Karpas-422 (cell line): ENCODE results near the gene PSMD2. TPM values are rescaled to one million over a fixed set of nuclear protein-coding genes. Genes with fewer than 3 reads are reported as not detected.

Source experiments
- DNase-seq: peaks from one replicate; pipeline ENCODE4 v3.0.0-alpha.2; 2015
- H2AFZ ChIP-seq: fragments of 200-600 bp; sonication (generic); 2 replicates; pipeline ENCODE4 v1.6.1; 2014; ENCODE audit warnings: antibody characterized with exemption, low read length, mixed read lengths
- H3K27ac ChIP-seq: fragments of 200-600 bp; sonication (generic); 2 replicates; pipeline ENCODE4 v1.5.1; 2014; ENCODE audit warnings: mild to moderate bottlenecking, low read length, moderate library complexity
- H3K27me3 ChIP-seq: fragments of 200-600 bp; sonication (generic); 2 replicates; pipeline ENCODE4 v1.6.1; 2014; ENCODE audit warnings: low read length, mixed read lengths
- H3K36me3 ChIP-seq: fragments of 200-600 bp; sonication (generic); 2 replicates; pipeline ENCODE4 v1.6.1; 2014; ENCODE audit warnings: low read length, mixed read lengths; ENCODE audit not compliant: insufficient read depth
- H3K4me1 ChIP-seq: fragments of 200-600 bp; sonication (generic); 2 replicates; pipeline ENCODE4 v1.6.1; 2014; ENCODE audit warnings: mild to moderate bottlenecking, low read length, mixed read lengths
- H3K4me2 ChIP-seq: fragments of 200-600 bp; sonication (generic); 2 replicates; pipeline ENCODE4 v1.6.1; 2014; ENCODE audit warnings: low read length, low read depth, mild to moderate bottlenecking; ENCODE audit not compliant: poor library complexity, severe bottlenecking
- H3K4me3 ChIP-seq: fragments of 200-600 bp; sonication (generic); 2 replicates; pipeline ENCODE4 v1.5.1; 2014; ENCODE audit warnings: mild to moderate bottlenecking, antibody characterized with exemption, low read length, mixed read lengths
- H3K79me2 ChIP-seq: fragments of 200-600 bp; sonication (generic); 2 replicates; pipeline ENCODE4 v1.6.1; 2014; ENCODE audit warnings: mild to moderate bottlenecking, low read length, mixed read lengths
- H3K9ac ChIP-seq: fragments of 200-600 bp; sonication (generic); 2 replicates; pipeline ENCODE4 v1.6.0; 2014; ENCODE audit warnings: low read length
- H3K9me2 ChIP-seq: fragments of 200-600 bp; sonication (generic), shearing (Covaris generic); replicated peaks from 2 replicates; pipeline ENCODE4 v1.6.0; 2014; ENCODE audit warnings: mild to moderate bottlenecking, low read length, moderate library complexity; ENCODE audit not compliant: insufficient read depth
- H3K9me3 ChIP-seq: fragments of 300-700, 200-600 bp; sonication (generic); 2 replicates; pipeline ENCODE4 v1.6.1; 2014; ENCODE audit warnings: low read length, mixed read lengths
- H4K20me1 ChIP-seq: fragments of 200-600 bp; sonication (generic); 2 replicates; pipeline ENCODE4 v1.6.1; 2014; ENCODE audit warnings: mild to moderate bottlenecking, antibody characterized with exemption, low read length, low read depth; ENCODE audit not compliant: insufficient read depth
- total RNA-seq: library from RNA; depleted of rRNA; stranded (reverse); fragments of >200 nt; shearing (Covaris generic); gene quantifications from 2 replicates; pipeline ENCODE4 v1.2.3, GENCODE V29; 2014; ENCODE audit warnings: low replicate concordance

Gene PSMD2
- total RNA-seq, 1 experiment from 2014 or later, result 235 TPM

DNA sequence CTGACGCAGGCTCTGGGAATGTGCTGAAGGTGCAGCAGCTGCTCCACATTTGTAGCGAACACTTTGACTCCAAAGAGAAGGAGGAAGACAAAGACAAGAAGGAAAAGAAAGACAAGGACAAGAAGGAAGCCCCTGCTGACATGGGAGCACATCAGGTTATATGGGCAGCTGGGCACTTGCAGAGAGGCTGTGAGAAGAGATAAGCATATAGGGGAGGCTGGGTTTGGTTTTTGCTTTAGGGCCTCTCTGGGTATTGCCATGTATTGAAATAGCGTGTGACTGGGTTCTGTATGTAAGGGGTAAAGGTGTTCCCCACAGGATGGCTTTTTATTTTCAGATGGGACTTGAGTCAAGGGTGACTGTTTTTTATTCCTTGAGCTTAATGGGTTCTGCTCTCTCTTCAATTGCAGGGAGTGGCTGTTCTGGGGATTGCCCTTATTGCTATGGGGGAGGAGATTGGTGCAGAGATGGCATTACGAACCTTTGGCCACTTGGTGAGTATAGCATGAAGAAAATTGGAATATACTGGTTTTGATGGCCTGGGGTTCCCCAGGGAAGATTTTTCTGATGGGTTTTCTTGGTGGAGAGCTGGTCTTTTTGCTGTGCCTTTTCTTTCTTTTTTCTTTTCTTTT is 7.4 kb downstream of the PSMD2 start:
- Histone ChIP-seq H4K20me1 (no peaks in the 10 kb centered on the region), H2AFZ (no peak overlapping the region)

GRCh38 chr3:184307915-184308314 is 8.9 kb downstream of the PSMD2 start:
- Histone ChIP-seq H3K9me2 (no peaks in the 10 kb centered on the region), H3K4me1 (no peaks in the 10 kb centered on the region), H3K9ac (no peak overlapping the region), H3K36me3 (peaks cover 49% of the 10 kb centered on the region), H4K20me1 (no peaks in the 10 kb centered on the region), H3K4me3 (no peak overlapping the region), H3K79me2 (peaks cover 5% of the 10 kb centered on the region), H3K4me2 (no peak overlapping the region), H3K27ac (no peak overlapping the region), H2AFZ (no peak overlapping the region), H3K9me3 (no peaks in the 10 kb centered on the region), H3K27me3 (no peaks in the 10 kb centered on the region)
- DNase-seq, result no peak

More for the DNA sequence above, 7.4 kb downstream of the PSMD2 start:
- Histone ChIP-seq H3K36me3 (peaks cover 63% of the 10 kb centered on the region), H3K27me3 (no peaks in the 10 kb centered on the region), H3K9me2 (no peaks in the 10 kb centered on the region), H3K27ac (no peak overlapping the region), H3K79me2 (peaks cover 13% of the 10 kb centered on the region), H3K9me3 (no peaks in the 10 kb centered on the region), H3K4me1 (no peaks in the 10 kb centered on the region), H3K4me3 (no peak overlapping the region), H3K4me2 (no peak overlapping the region), H3K9ac (no peak overlapping the region)
- DNase-seq, result no peak

GRCh38 chr3:184308744-184309143 is 9.7 kb downstream of the PSMD2 start:
- Histone ChIP-seq H3K4me3 (no peak overlapping the region), H3K4me1 (peaks cover under 1% of the 10 kb centered on the region; the same call in 1 of the 2 replicates), H4K20me1 (no peaks in the 10 kb centered on the region), H3K4me2 (no peak overlapping the region), H3K79me2 (peaks cover 2% of the 10 kb centered on the region), H3K9me3 (no peaks in the 10 kb centered on the region), H3K27me3 (no peaks in the 10 kb centered on the region), H3K9me2 (no peaks in the 10 kb centered on the region), H3K27ac (no peak overlapping the region), H3K36me3 (peaks cover 41% of the 10 kb centered on the region), H3K9ac (no peak overlapping the region), H2AFZ (no peak overlapping the region)
- DNase-seq, result peak; percentile 37

DNA sequence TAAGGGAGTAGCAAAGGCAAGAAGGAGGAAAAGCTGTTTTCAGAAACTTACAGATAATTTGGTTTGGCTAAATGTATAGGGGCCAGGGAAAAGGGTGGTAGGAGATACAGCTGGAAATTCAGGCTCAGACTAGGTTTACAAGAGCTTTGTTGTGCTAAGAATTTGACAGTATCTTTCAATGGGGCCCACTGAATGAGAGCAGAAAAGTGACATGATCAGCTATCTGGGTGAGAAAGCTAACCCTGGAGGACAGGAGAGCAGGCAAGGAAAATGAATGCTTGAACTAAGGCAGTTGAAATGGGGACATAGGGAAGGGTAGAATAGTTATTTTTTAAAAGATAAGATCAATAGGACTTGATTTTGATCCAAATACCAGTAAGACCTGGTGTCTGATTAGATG is 12.6 kb downstream of the PSMD2 start:
- Histone ChIP-seq H4K20me1 (peaks cover 17% of the 10 kb centered on the region), H2AFZ (no peak overlapping the region), H3K4me1 (peaks cover 15% of the 10 kb centered on the region), H3K9ac (no peak overlapping the region), H3K27ac (0 out of 2 replicates have a peak overlapping the region, but pooled peaks have one; percentile 1), H3K79me2 (peaks cover 20% of the 10 kb centered on the region), H3K27me3 (no peaks in the 10 kb centered on the region), H3K9me2 (no peaks in the 10 kb centered on the region), H3K4me2 (no peak overlapping the region), H3K4me3 (no peak overlapping the region), H3K9me3 (no peaks in the 10 kb centered on the region), H3K36me3 (peaks cover 28% of the 10 kb centered on the region)
- DNase-seq, result no peak

DNA sequence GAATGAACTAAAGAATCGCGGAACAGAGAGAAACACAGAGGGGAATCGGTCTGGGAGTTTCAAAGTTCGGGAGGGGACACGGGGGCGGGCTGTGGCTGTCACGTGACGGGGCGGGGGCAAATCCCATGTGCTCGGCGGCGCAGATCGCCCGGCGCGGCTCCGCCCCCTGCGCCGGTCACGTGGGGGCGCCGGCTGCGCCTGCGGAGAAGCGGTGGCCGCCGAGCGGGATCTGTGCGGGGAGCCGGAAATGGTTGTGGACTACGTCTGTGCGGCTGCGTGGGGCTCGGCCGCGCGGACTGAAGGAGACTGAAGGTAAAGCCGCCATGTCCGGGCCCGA is 15.3 kb downstream of the PSMD2 start, which contains the start of gene EIF4G1:
Gene EIF4G1, plus strand, starts transcription at position 244 of the 337 bp plus-strand sequence. CDS start 1,191 bp downstream, outside the sequence.
- peak; percentile 98 for DNase-seq
- H3K9me2 ChIP-seq, result no peaks in the 10 kb centered on the region
- H4K20me1 ChIP-seq, result peaks cover 44% of the 10 kb centered on the region
- H3K27me3 ChIP-seq, result no peaks in the 10 kb centered on the region
- peak within 1 kb of the TSS; percentile 99 for H3K9ac ChIP-seq
- H3K4me3 ChIP-seq, result peak within 1 kb of the TSS; percentile 98
- peak within 1 kb of the TSS; percentile 95 for H3K4me2 ChIP-seq
- peaks cover 47% of the 10 kb centered on the region for H3K79me2 ChIP-seq
- peak within 1 kb of the TSS; percentile 86 for H3K27ac ChIP-seq
- peaks cover 39% of the 10 kb centered on the region for H3K36me3 ChIP-seq
- H2AFZ ChIP-seq, result peak within 1 kb of the TSS; percentile 73; the same call in 1 of the 2 replicates
- peaks cover 32% of the 10 kb centered on the region for H3K4me1 ChIP-seq
- H3K9me3 ChIP-seq, result no peaks in the 10 kb centered on the region

DNA sequence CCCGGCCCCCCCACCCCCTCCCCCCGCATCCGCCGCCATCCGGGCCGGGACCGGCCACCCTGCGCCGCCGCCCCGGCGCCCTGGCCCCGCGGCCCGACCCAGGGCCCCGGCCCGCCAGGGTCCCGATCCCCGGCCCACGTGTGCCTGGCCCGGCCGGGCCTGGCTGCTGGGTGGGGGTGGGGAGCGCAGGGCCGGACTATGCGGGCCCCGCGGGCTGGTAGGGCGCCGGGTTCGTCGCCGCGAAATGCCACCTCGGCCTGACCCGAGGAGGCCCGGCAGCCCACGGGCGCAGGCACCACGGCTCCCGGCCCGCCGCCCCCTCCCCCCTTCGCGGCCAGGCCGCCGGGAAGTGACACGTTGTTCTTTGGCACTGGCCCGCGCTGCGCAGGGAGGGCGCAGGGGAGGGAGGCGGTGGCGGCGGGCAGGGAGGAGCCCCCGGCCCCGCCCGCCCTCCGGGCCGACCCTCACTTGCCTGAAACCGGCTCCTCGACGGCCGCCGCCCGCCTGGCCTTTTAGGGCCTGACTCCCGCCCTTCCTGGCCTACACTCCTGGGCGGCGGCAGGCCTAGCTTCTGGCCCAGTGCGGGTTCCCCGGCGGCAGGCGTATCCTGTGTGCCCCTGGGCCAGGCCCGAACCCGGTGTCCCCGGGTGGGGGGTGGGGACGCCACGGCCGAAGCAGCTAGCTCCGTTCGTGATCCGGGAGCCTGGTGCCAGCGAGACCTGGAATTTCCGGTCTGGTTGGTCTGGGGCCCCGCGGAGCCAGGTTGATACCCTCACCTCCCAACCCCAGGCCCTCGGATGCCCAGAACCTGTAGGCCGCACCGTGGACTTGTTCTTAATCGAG is 15.9 kb downstream of the PSMD2 start:
- peaks cover 52% of the 10 kb centered on the region for H3K79me2 ChIP-seq

DNA sequence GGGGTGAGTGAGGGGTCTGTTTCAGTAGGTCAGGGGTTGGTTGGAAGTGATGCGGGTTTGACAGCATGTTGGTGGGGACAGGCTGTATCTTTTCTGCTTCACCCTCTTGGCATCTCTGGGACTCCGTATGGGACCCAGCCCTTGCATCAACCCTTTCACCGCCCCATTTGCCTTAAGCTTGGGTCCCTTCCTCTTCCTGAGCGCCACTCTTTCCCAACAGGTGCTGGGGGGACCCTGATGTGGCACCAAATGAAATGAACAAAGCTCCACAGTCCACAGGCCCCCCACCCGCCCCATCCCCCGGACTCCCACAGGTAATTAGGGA is 16.5 kb downstream of the PSMD2 start:
- H3K4me3 ChIP-seq, result peak overlapping the region; percentile 98
- H3K4me1 ChIP-seq, result peaks cover 32% of the 10 kb centered on the region
- H3K9ac ChIP-seq, result peak overlapping the region; percentile 99
- H3K27ac ChIP-seq, result peak overlapping the region; percentile 86
- H3K36me3 ChIP-seq, result peaks cover 48% of the 10 kb centered on the region
- H3K4me2 ChIP-seq, result peak overlapping the region; percentile 95
- no peaks in the 10 kb centered on the region for H3K9me3 ChIP-seq
- no peaks in the 10 kb centered on the region for H3K27me3 ChIP-seq
- H4K20me1 ChIP-seq, result peaks cover 54% of the 10 kb centered on the region
- peaks cover 57% of the 10 kb centered on the region for H3K79me2 ChIP-seq
- peak; percentile 72 for DNase-seq
- H2AFZ ChIP-seq, result no peak overlapping the region
- H3K9me2 ChIP-seq, result no peaks in the 10 kb centered on the region

More for the DNA sequence above, 15.9 kb downstream of the PSMD2 start:
- Histone ChIP-seq H3K27ac (peak overlapping the region; percentile 86), H3K4me1 (peaks cover 32% of the 10 kb centered on the region), H3K36me3 (peaks cover 44% of the 10 kb centered on the region), H2AFZ (no peak overlapping the region), H3K9ac (peak overlapping the region; percentile 99), H3K27me3 (no peaks in the 10 kb centered on the region), H3K9me3 (no peaks in the 10 kb centered on the region), H3K9me2 (no peaks in the 10 kb centered on the region), H3K4me2 (peak overlapping the region; percentile 95), H3K4me3 (peak overlapping the region; percentile 98), H4K20me1 (peaks cover 49% of the 10 kb centered on the region)
- DNase-seq, result peak; percentile 83

DNA sequence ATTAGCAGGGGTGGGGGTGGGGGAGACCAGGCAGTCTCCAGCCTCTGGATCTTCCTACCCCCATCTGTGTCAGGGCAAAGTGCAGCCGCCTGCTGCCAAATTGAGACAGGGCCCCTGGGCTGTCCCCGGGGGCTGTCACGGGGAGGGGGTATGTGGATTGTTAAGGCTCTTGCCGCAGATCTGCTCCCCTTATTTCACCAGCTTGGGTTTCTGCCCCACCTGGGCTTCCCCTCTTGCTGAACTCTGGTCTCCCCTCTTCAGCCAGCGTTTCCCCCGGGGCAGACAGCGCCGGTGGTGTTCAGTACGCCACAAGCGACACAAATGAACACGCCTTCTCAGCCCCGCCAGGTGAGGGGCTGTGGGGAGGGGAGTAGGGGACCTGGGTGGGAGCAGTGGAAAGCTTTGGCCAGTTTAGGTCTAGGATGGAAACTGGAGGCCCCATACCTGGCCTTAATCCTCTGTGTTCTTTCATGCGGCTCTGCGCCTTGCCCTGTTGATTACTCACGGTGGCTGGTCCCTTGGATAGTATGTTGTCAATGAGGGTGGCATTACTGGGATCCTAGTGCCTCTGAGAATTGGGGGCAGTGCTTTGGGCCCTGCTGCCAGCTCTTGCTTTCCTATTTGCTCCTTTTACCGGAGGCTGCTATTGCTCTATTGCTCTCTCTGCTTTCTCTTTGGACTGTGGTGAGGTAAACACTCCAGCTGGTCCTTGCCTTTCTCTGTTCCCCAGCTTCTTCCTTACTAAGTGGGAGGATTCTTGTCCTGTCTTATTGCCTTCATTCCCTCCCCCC is 17.0 kb downstream of the PSMD2 start:
- no peaks in the 10 kb centered on the region for H3K9me2 ChIP-seq
- peak overlapping the region; percentile 99 for H3K9ac ChIP-seq
- no peaks in the 10 kb centered on the region for H3K27me3 ChIP-seq
- H3K36me3 ChIP-seq, result peaks cover 54% of the 10 kb centered on the region
- H3K79me2 ChIP-seq, result peaks cover 63% of the 10 kb centered on the region
- H2AFZ ChIP-seq, result no peak overlapping the region
- H3K4me2 ChIP-seq, result peak overlapping the region; percentile 95
- DNase-seq, result no peak
- no peaks in the 10 kb centered on the region for H3K9me3 ChIP-seq
- H3K27ac ChIP-seq, result peak overlapping the region; percentile 86
- H3K4me3 ChIP-seq, result peak overlapping the region; percentile 98
- H3K4me1 ChIP-seq, result peaks cover 32% of the 10 kb centered on the region
- H4K20me1 ChIP-seq, result peaks cover 60% of the 10 kb centered on the region
